ENCODE data around the gene ROBO4. TPM values are rescaled to one million over a fixed set of nuclear protein-coding genes. Genes with fewer than 3 reads are reported as not detected.

ROBO4 gene
- total RNA-seq, 1 experiment from 2014 or later: 10.6 TPM

GRCh38 chr11:124865902-124866851 is 31.5 kb downstream of the ROBO4 start:
- TF ChIP-seq CTCF (IDR thresholded peaks at IDR 0.05; ENCODE audit: unreplicated experiment): peak; percentile 80
- BruUV-seq (replicated peaks): no TSS peak
- no peaks in the 10 kb centered on the region for H3K36me3 Mint-ChIP-seq (ENCODE audit: insufficient read depth, unreplicated experiment)
- H3K4me1 Mint-ChIP-seq (ENCODE audit: insufficient read depth, unreplicated experiment): no peaks in the 10 kb centered on the region
- intact Hi-C loops (cut with micrococcal nuclease): loop anchor here (2.0 kb wide), 1 partner anchor 29 kb away; no protein-coding TSS in a partner anchor
- CTCF ChIA-PET: interaction anchor here (0.6 to 3.0 kb wide), 32 partner anchors 8 to 1459 kb away, joined by 3 to 20 read pairs (median 4); partner anchors contain the start of gene MSANTD2
- DNase-seq (ENCODE audit: unreplicated experiment): peak; percentile 13
- H3K9me3 Mint-ChIP-seq (ENCODE audit: unreplicated experiment): no peaks in the 10 kb centered on the region
- POLR2A ChIA-PET: no interaction called here
- H3K27me3 Mint-ChIP-seq (ENCODE audit: insufficient read depth, unreplicated experiment): peaks cover 88% of the 10 kb centered on the region
- H3K4me3 Mint-ChIP-seq (ENCODE audit: unreplicated experiment): peak overlapping the region; percentile 47
- H3K27ac Mint-ChIP-seq (ENCODE audit: low read depth, unreplicated experiment): no peak overlapping the region

- POLR2A ChIA-PET: no interaction called here
- peak within 1 kb of the TSS; percentile 47 for H3K4me3 Mint-ChIP-seq (ENCODE audit: unreplicated experiment)
- no peak for TF ChIP-seq CTCF (IDR thresholded peaks at IDR 0.05; ENCODE audit: unreplicated experiment)
Observed at GRCh38 chr11:124865181-124865901, 32.3 kb downstream of the ROBO4 start, which contains the start of gene ROBO3. Gene ROBO3 (plus strand): TSS chr11:124865432. CDS start chr11:124865578, 146 bp downstream.

GRCh38 chr11:124864892-124865180 is 32.8 kb downstream of the ROBO4 start:
- peaks cover 76% of the 10 kb centered on the region for H3K27me3 Mint-ChIP-seq (ENCODE audit: insufficient read depth, unreplicated experiment)
- TF ChIP-seq CTCF (IDR thresholded peaks at IDR 0.05; ENCODE audit: unreplicated experiment): no peak
- no peak overlapping the region for H3K4me3 Mint-ChIP-seq (ENCODE audit: unreplicated experiment)
- no peak for DNase-seq (ENCODE audit: unreplicated experiment)
- H3K27ac Mint-ChIP-seq (ENCODE audit: low read depth, unreplicated experiment): no peak overlapping the region
- POLR2A ChIA-PET: no interaction called here
- no peaks in the 10 kb centered on the region for H3K9me3 Mint-ChIP-seq (ENCODE audit: unreplicated experiment)
- no TSS peak for BruUV-seq (replicated peaks)
- H3K4me1 Mint-ChIP-seq (ENCODE audit: insufficient read depth, unreplicated experiment): no peaks in the 10 kb centered on the region
- CTCF ChIA-PET: interaction anchor here (0.6 to 3.0 kb wide), 4 partner anchors 9 to 245 kb away, joined by 3 to 11 read pairs (median 6); no protein-coding TSS in a partner anchor
- H3K36me3 Mint-ChIP-seq (ENCODE audit: insufficient read depth, unreplicated experiment): no peaks in the 10 kb centered on the region
- intact Hi-C loops (cut with micrococcal nuclease): no loop called here

More at GRCh38 chr11:124865181-124865901, 32.3 kb downstream of the ROBO4 start, which contains the start of gene ROBO3:
- Mint-ChIP-seq H3K36me3 (ENCODE audit: insufficient read depth, unreplicated experiment) (no peaks in the 10 kb centered on the region), H3K9me3 (ENCODE audit: unreplicated experiment) (no peaks in the 10 kb centered on the region), H3K27me3 (ENCODE audit: insufficient read depth, unreplicated experiment) (peaks cover 81% of the 10 kb centered on the region), H3K4me1 (ENCODE audit: insufficient read depth, unreplicated experiment) (no peaks in the 10 kb centered on the region), H3K27ac (ENCODE audit: low read depth, unreplicated experiment) (no peak within 1 kb of the TSS)
- CTCF ChIA-PET: interaction anchor here (0.6 to 3.0 kb wide), 15 partner anchors 10 to 246 kb away, joined by 3 to 20 read pairs (median 5); no protein-coding TSS in a partner anchor
- DNase-seq (ENCODE audit: unreplicated experiment): no peak
- intact Hi-C loops (cut with micrococcal nuclease): no loop called here
- BruUV-seq (replicated peaks): no TSS peak

Data from MCF 10A (cell line).